ENCODE data around the gene SAMD3. TPM values are rescaled to one million over a fixed set of nuclear protein-coding genes. Genes with fewer than 3 reads are reported as not detected.

SAMD3 gene
- total RNA-seq, 1 experiment from 2014 or later: 0.39 TPM

DNA sequence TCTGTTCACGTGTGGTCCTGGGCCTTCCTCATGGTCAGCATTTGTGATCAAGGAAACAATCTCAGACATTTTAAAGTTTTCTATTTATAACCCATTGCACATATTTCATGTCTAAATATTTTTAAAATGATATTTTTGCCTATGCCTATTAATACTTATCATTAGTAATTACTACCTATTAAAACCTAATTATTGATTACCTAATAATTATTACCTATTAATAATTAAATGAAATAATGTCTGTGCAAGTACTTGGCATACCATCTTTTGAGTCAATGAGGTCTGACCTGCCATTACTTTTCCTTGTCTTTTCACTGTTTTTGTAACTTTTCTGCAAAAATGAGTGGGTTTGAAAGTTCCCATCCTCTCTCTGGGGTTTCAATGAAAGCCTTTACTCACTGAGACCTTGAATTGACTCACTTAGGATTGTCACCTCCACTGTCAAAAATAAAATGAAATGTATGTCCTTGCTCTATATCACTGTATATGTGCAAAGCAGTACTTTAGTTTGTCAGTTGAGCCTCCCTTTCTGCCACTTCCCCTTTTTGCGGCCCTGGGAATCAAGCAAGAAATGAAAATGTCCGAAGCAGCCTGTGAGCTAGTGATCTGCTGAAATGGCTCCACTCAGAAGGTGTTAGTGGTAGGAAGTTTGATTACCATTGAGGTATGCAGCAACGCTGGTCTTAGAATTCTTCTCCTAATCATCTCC, 116.6 kb downstream of the SAMD3 start:
- Histone ChIP-seq H3K23me2 (ENCODE audit: insufficient read length, low read depth, low read length, poor library complexity, severe bottlenecking) (no peaks in the 10 kb centered on the region), H2AK5ac (ENCODE audit: insufficient read length, low read length) (no peak overlapping the region), H3K18ac (ENCODE audit: insufficient read length, low read depth, low read length) (no peak overlapping the region), H3K27ac (ENCODE audit: insufficient read length, low read depth, low read length) (no peak overlapping the region), H3K79me2 (ENCODE audit: insufficient read depth, low read length) (no peaks in the 10 kb centered on the region), H2BK5ac (ENCODE audit: insufficient read length, low read length) (no peak overlapping the region), H2BK20ac (ENCODE audit: low read depth, low read length, poor library complexity, severe bottlenecking) (no peak overlapping the region), H3K4me1 (ENCODE audit: insufficient read depth, low read length) (no peaks in the 10 kb centered on the region), H3T11ph (ENCODE audit: low read length) (no peak overlapping the region), H3K9ac (ENCODE audit: extremely low read depth, insufficient read length, low read length) (no peak overlapping the region), H3K27me3 (ENCODE audit: insufficient read depth, low read length) (no peaks in the 10 kb centered on the region), H4K91ac (ENCODE audit: insufficient read length, low read depth, low read length) (no peak overlapping the region), H3K4me2 (ENCODE audit: insufficient read depth, insufficient read length, low read length) (no peak overlapping the region), H2BK120ac (ENCODE audit: low read depth, low read length, poor library complexity, severe bottlenecking) (no peak overlapping the region), H4K8ac (replicated peaks; ENCODE audit: insufficient read length, low read depth, low read length) (no peak overlapping the region), H4K5ac (ENCODE audit: insufficient read length, low read depth, low read length) (no peak overlapping the region), H4K20me1 (ENCODE audit: control insufficient read depth, insufficient read depth, insufficient read length) (no peaks in the 10 kb centered on the region), H3K56ac (ENCODE audit: insufficient read length, low read depth, low read length) (no peak overlapping the region), H3K4ac (ENCODE audit: low read depth, low read length) (no peak overlapping the region), H2AFZ (ENCODE audit: low read length) (no peak overlapping the region), H2BK15ac (ENCODE audit: low read depth, low read length) (no peak overlapping the region), H3K23ac (ENCODE audit: insufficient read length, low read depth, low read length) (no peak overlapping the region), H3K9me3 (ENCODE audit: control insufficient read depth, low read depth, low read length) (no peaks in the 10 kb centered on the region), H3K79me1 (ENCODE audit: insufficient read depth, low read depth, low read length, poor library complexity, severe bottlenecking) (no peaks in the 10 kb centered on the region), H2BK12ac (ENCODE audit: insufficient read length, low read depth, low read length) (no peak overlapping the region), H3K14ac (ENCODE audit: insufficient read depth, low read length) (no peak overlapping the region)
- WGBS (ENCODE audit: extremely low coverage, insufficient read length, low lambda C conversion rate): no CpG with 5 or more reads among the region's 4 CpGs
- Mint-ChIP-seq H3K36me3 (ENCODE audit: insufficient read depth in 1 of 3, low read depth in 3 of 3) (peaks cover 2 to 10% (median 10%) of the 10 kb centered on the region in 3 experiments; a peak in 6 of 7 replicates), H3K27me3 (ENCODE audit: low read depth) (no peaks in the 10 kb centered on the region), H3K4me3 (no peak overlapping the region), H3K9me3 (peaks cover 3 to 7% of the 10 kb centered on the region in 2 experiments; a peak in 4 of 5 replicates), H3K4me1 (no peaks in the 10 kb centered on the region), H3K27ac (peak overlapping the region in 2 of 3 experiments; percentile 3 to 30; a peak in 3 of 7 replicates)
- TF ChIP-seq, protein P1, sequence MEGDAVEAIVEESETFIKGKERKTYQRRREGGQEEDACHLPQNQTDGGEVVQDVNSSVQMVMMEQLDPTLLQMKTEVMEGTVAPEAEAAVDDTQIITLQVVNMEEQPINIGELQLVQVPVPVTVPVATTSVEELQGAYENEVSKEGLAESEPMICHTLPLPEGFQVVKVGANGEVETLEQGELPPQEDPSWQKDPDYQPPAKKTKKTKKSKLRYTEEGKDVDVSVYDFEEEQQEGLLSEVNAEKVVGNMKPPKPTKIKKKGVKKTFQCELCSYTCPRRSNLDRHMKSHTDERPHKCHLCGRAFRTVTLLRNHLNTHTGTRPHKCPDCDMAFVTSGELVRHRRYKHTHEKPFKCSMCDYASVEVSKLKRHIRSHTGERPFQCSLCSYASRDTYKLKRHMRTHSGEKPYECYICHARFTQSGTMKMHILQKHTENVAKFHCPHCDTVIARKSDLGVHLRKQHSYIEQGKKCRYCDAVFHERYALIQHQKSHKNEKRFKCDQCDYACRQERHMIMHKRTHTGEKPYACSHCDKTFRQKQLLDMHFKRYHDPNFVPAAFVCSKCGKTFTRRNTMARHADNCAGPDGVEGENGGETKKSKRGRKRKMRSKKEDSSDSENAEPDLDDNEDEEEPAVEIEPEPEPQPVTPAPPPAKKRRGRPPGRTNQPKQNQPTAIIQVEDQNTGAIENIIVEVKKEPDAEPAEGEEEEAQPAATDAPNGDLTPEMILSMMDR (conservative IDR thresholded peaks at IDR 0.05): no peak
- no peak for DNase-seq
